Stimulated activated memory B cell treated with anti-CD40 and anti-IgM and Interleukin-4, amounts not matched to agents 10 μg/mL and 1 μg/mL and 100 μg/mL, for 72 hours (primary cell): Measurements from ENCODE around the gene RCAN1.

ENCODE experiments used
- ATAC-seq: fragments of 150-1000 bp; cut with Tn5 transposase; 2 replicates; pipeline ENCODE4 v1.10.0; 2021
- H3K27ac Mint-ChIP-seq: one replicate; pipeline ENCODE4 v1.8.0; 2022; ENCODE audit warnings: mild to moderate bottlenecking, mixed read lengths
- H3K27me3 Mint-ChIP-seq: one replicate; pipeline ENCODE4 v1.8.0; 2022; ENCODE audit warnings: mixed read lengths
- H3K36me3 Mint-ChIP-seq: one replicate; pipeline ENCODE4 v1.8.0; 2022; ENCODE audit warnings: mixed read lengths
- H3K4me1 Mint-ChIP-seq: one replicate; pipeline ENCODE4 v1.8.0; 2022; ENCODE audit warnings: mixed read lengths
- H3K4me3 Mint-ChIP-seq: one replicate; pipeline ENCODE4 v1.8.0; 2022; ENCODE audit warnings: mild to moderate bottlenecking, moderate library complexity, mixed read lengths
- H3K9me3 Mint-ChIP-seq: one replicate; pipeline ENCODE4 v1.8.0; 2022; ENCODE audit warnings: mixed read lengths

RCAN1 gene

GRCh38 chr21:34614628-34615486 is at the start of gene RCAN1:
TSS of gene RCAN1 (minus strand) at chr21:34615113. CDS start at chr21:34615011, 102 bp downstream.
- peaks cover 28% of the 10 kb centered on the region for H3K4me1 Mint-ChIP-seq
- H3K4me3 Mint-ChIP-seq, result peak within 1 kb of the TSS; percentile 81
- no peaks in the 10 kb centered on the region for H3K9me3 Mint-ChIP-seq
- no peaks in the 10 kb centered on the region for H3K36me3 Mint-ChIP-seq
- no peaks in the 10 kb centered on the region for H3K27me3 Mint-ChIP-seq
- peak within 1 kb of the TSS; percentile 84 for H3K27ac Mint-ChIP-seq
- peak; percentile 98 for ATAC-seq

GRCh38 chr21:34661848-34662247 is 46.9 kb upstream of the RCAN1 start:
- peaks cover 41% of the 10 kb centered on the region for H3K27me3 Mint-ChIP-seq
- H3K36me3 Mint-ChIP-seq, result peaks cover 16% of the 10 kb centered on the region
- no peak overlapping the region for H3K27ac Mint-ChIP-seq
- no peak overlapping the region for H3K4me3 Mint-ChIP-seq
- peaks cover 30% of the 10 kb centered on the region for H3K9me3 Mint-ChIP-seq
- no peak for ATAC-seq
- H3K4me1 Mint-ChIP-seq, result no peaks in the 10 kb centered on the region

GRCh38 chr21:34653522-34653921 is 38.6 kb upstream of the RCAN1 start:
- Mint-ChIP-seq H3K36me3 (peaks cover 7% of the 10 kb centered on the region), H3K4me1 (peaks cover 5% of the 10 kb centered on the region)

GRCh38 chr21:34651642-34652041 is 36.7 kb upstream of the RCAN1 start:
- ATAC-seq, result no peak
- peaks cover 33% of the 10 kb centered on the region for H3K27me3 Mint-ChIP-seq
- H3K4me1 Mint-ChIP-seq, result peaks cover 5% of the 10 kb centered on the region
- peaks cover 7% of the 10 kb centered on the region for H3K36me3 Mint-ChIP-seq
- H3K9me3 Mint-ChIP-seq, result peaks cover 11% of the 10 kb centered on the region
- no peak overlapping the region for H3K27ac Mint-ChIP-seq
- H3K4me3 Mint-ChIP-seq, result no peak overlapping the region

More at GRCh38 chr21:34653522-34653921, 38.6 kb upstream of the RCAN1 start:
- ATAC-seq, result no peak
- H3K27me3 Mint-ChIP-seq, result peaks cover 33% of the 10 kb centered on the region
- no peak overlapping the region for H3K27ac Mint-ChIP-seq
- peaks cover 15% of the 10 kb centered on the region for H3K9me3 Mint-ChIP-seq
- H3K4me3 Mint-ChIP-seq, result no peak overlapping the region

- H3K27ac Mint-ChIP-seq, result no peak overlapping the region
- peaks cover 30% of the 10 kb centered on the region for H3K27me3 Mint-ChIP-seq
- peaks cover 11% of the 10 kb centered on the region for H3K9me3 Mint-ChIP-seq
- no peak overlapping the region for H3K4me3 Mint-ChIP-seq
- peaks cover 7% of the 10 kb centered on the region for H3K36me3 Mint-ChIP-seq
- peaks cover 5% of the 10 kb centered on the region for H3K4me1 Mint-ChIP-seq
- no peak for ATAC-seq
Observed at GRCh38 chr21:34650861-34651431, 36.0 kb upstream of the RCAN1 start.

GRCh38 chr21:34649400-34649799 is 34.5 kb upstream of the RCAN1 start:
- ATAC-seq, result no peak
- H3K4me1 Mint-ChIP-seq, result peaks cover 5% of the 10 kb centered on the region
- peaks cover 30% of the 10 kb centered on the region for H3K27me3 Mint-ChIP-seq
- H3K27ac Mint-ChIP-seq, result no peak overlapping the region
- H3K4me3 Mint-ChIP-seq, result no peak overlapping the region
- H3K9me3 Mint-ChIP-seq, result peaks cover 11% of the 10 kb centered on the region
- H3K36me3 Mint-ChIP-seq, result peaks cover 7% of the 10 kb centered on the region

- Mint-ChIP-seq H3K36me3 (peaks cover 6% of the 10 kb centered on the region), H3K27ac (no peak overlapping the region), H3K27me3 (peaks cover 26% of the 10 kb centered on the region), H3K4me3 (no peak overlapping the region), H3K4me1 (peaks cover 5% of the 10 kb centered on the region), H3K9me3 (peaks cover 11% of the 10 kb centered on the region)
- ATAC-seq, result no peak
Observed at GRCh38 chr21:34648739-34649297, 33.9 kb upstream of the RCAN1 start.

- no peak overlapping the region for H3K27ac Mint-ChIP-seq
- peaks cover 3% of the 10 kb centered on the region for H3K9me3 Mint-ChIP-seq
Observed at GRCh38 chr21:34647555-34647954, 32.6 kb upstream of the RCAN1 start.

GRCh38 chr21:34644825-34645224 is 29.9 kb upstream of the RCAN1 start:
- H3K27ac Mint-ChIP-seq, result no peak overlapping the region
- peaks cover 3% of the 10 kb centered on the region for H3K9me3 Mint-ChIP-seq
- no peaks in the 10 kb centered on the region for H3K36me3 Mint-ChIP-seq
- no peak for ATAC-seq
- peaks cover 32% of the 10 kb centered on the region for H3K4me1 Mint-ChIP-seq
- peaks cover 11% of the 10 kb centered on the region for H3K27me3 Mint-ChIP-seq
- H3K4me3 Mint-ChIP-seq, result no peak overlapping the region

More at GRCh38 chr21:34647555-34647954, 32.6 kb upstream of the RCAN1 start:
- Mint-ChIP-seq H3K36me3 (no peaks in the 10 kb centered on the region), H3K27me3 (peaks cover 13% of the 10 kb centered on the region), H3K4me3 (no peak overlapping the region), H3K4me1 (peaks cover 8% of the 10 kb centered on the region)
- no peak for ATAC-seq

GRCh38 chr21:34642211-34643075 is 27.5 kb upstream of the RCAN1 start:
- ATAC-seq, result peak; percentile 82
- Mint-ChIP-seq H3K36me3 (no peaks in the 10 kb centered on the region), H3K4me1 (peaks cover 29% of the 10 kb centered on the region), H3K9me3 (peaks cover 3% of the 10 kb centered on the region), H3K27ac (peak overlapping the region; percentile 66), H3K4me3 (no peak overlapping the region), H3K27me3 (peaks cover 6% of the 10 kb centered on the region)

GRCh38 chr21:34640858-34641257 is 25.9 kb upstream of the RCAN1 start:
- Mint-ChIP-seq H3K4me3 (no peak overlapping the region), H3K27ac (peak overlapping the region; percentile 53), H3K9me3 (peaks cover 3% of the 10 kb centered on the region), H3K4me1 (peaks cover 29% of the 10 kb centered on the region), H3K36me3 (no peaks in the 10 kb centered on the region), H3K27me3 (no peaks in the 10 kb centered on the region)
- ATAC-seq, result no peak

GRCh38 chr21:34639882-34640788 is 25.2 kb upstream of the RCAN1 start:
- H3K4me3 Mint-ChIP-seq, result peak overlapping the region; percentile 44
- peaks cover 3% of the 10 kb centered on the region for H3K9me3 Mint-ChIP-seq
- H3K27me3 Mint-ChIP-seq, result no peaks in the 10 kb centered on the region
- H3K27ac Mint-ChIP-seq, result peak overlapping the region; percentile 53
- no peaks in the 10 kb centered on the region for H3K36me3 Mint-ChIP-seq
- H3K4me1 Mint-ChIP-seq, result peaks cover 29% of the 10 kb centered on the region
- no peak for ATAC-seq

- H3K9me3 Mint-ChIP-seq, result peaks cover 3% of the 10 kb centered on the region
- no peaks in the 10 kb centered on the region for H3K36me3 Mint-ChIP-seq
- H3K27ac Mint-ChIP-seq, result no peak overlapping the region
- peaks cover 29% of the 10 kb centered on the region for H3K4me1 Mint-ChIP-seq
- no peak overlapping the region for H3K4me3 Mint-ChIP-seq
- H3K27me3 Mint-ChIP-seq, result peaks cover 8% of the 10 kb centered on the region
- ATAC-seq, result no peak
Observed at GRCh38 chr21:34639250-34639649, 24.3 kb upstream of the RCAN1 start.

- no peak overlapping the region for H3K27ac Mint-ChIP-seq
- no peaks in the 10 kb centered on the region for H3K36me3 Mint-ChIP-seq
- ATAC-seq, result no peak
- peaks cover 20% of the 10 kb centered on the region for H3K4me1 Mint-ChIP-seq
- no peak overlapping the region for H3K4me3 Mint-ChIP-seq
- H3K9me3 Mint-ChIP-seq, result peaks cover 3% of the 10 kb centered on the region
- peaks cover 24% of the 10 kb centered on the region for H3K27me3 Mint-ChIP-seq
Observed at GRCh38 chr21:34636961-34637360, 22.0 kb upstream of the RCAN1 start.
